Activated T-cell treated with anti-CD3 and anti-CD28 coated beads for 4 hours (primary cell): Measurements from ENCODE around the gene LEFTY1.

Experiments used
- DNase-seq: peaks from one replicate; pipeline ENCODE4 v3.0.0-alpha.2; 2020

Gene LEFTY1

GRCh38 chr1:225915538-225915991 is 26.6 kb upstream of the LEFTY1 start:
- no peak for DNase-seq

- no peak for DNase-seq
Observed at GRCh38 chr1:225914947-225915346, 26.0 kb upstream of the LEFTY1 start.

- DNase-seq = no peak
Observed at GRCh38 chr1:225914391-225914790, 25.4 kb upstream of the LEFTY1 start.

- peak; percentile 51 for DNase-seq
Observed at GRCh38 chr1:225911191-225912130, 22.5 kb upstream of the LEFTY1 start.

- no peak for DNase-seq
Observed at GRCh38 chr1:225909477-225909876, 20.5 kb upstream of the LEFTY1 start.

- no peak for DNase-seq
Observed at GRCh38 chr1:225908773-225909172, 19.8 kb upstream of the LEFTY1 start.

- no peak for DNase-seq
Observed at GRCh38 chr1:225908013-225908640, 19.2 kb upstream of the LEFTY1 start.

GRCh38 chr1:225907341-225907740 is 18.4 kb upstream of the LEFTY1 start:
- no peak for DNase-seq

GRCh38 chr1:225906467-225906866 is 17.5 kb upstream of the LEFTY1 start:
- DNase-seq = no peak

- no peak for DNase-seq
Observed at GRCh38 chr1:225903623-225904022, 14.7 kb upstream of the LEFTY1 start.

- DNase-seq = no peak
Observed at GRCh38 chr1:225899044-225899925, 10.3 kb upstream of the LEFTY1 start.

- DNase-seq = no peak
Observed at GRCh38 chr1:225897595-225898514, 8.9 kb upstream of the LEFTY1 start.

- peak; percentile 56 for DNase-seq
Observed at GRCh38 chr1:225896937-225897549, 8.1 kb upstream of the LEFTY1 start.

GRCh38 chr1:225896494-225896893 is 7.5 kb upstream of the LEFTY1 start:
- DNase-seq = no peak

- no peak for DNase-seq
Observed at GRCh38 chr1:225892307-225892706, 3.4 kb upstream of the LEFTY1 start.

GRCh38 chr1:225891229-225891972 is 2.5 kb upstream of the LEFTY1 start:
- no peak for DNase-seq

GRCh38 chr1:225890346-225891228 is 1.6 kb upstream of the LEFTY1 start:
- no peak for DNase-seq

- DNase-seq = no peak
Observed at GRCh38 chr1:225889743-225890142, 797 bp upstream of the LEFTY1 start.

- no peak for DNase-seq
Observed at GRCh38 chr1:225888289-225888897, 553 bp downstream of the LEFTY1 start.
